Left ventricle myocardium inferior (tissue), 1 donor: ENCODE data around the gene TSNAXIP1. TPM values are rescaled to one million over a fixed set of nuclear protein-coding genes. Genes with fewer than 3 reads are reported as not detected.

Experiments used
- DNase-seq: peaks from one replicate; pipeline ENCODE4 v3.0.0-alpha.2; 2020
- H3K27ac ChIP-seq: fragments of 200-600 bp; replicated peaks from 2 replicates; pipeline ENCODE4 v1.8.0; 2021
- H3K27me3 ChIP-seq: fragments of 200-600 bp; 2 replicates; pipeline ENCODE4 v1.8.0; 2021; ENCODE audit warnings: low read depth
- H3K36me3 ChIP-seq: fragments of 200-600 bp; 2 replicates; pipeline ENCODE4 v1.8.0; 2021
- H3K4me1 ChIP-seq: fragments of 200-600 bp; 2 replicates; pipeline ENCODE4 v1.8.0; 2021
- H3K4me3 ChIP-seq: fragments of 200-600 bp; 2 replicates; pipeline ENCODE4 v1.8.0; 2021; ENCODE audit warnings: mild to moderate bottlenecking, moderate library complexity
- H3K9me3 ChIP-seq: fragments of 200-600 bp; replicated peaks from 2 replicates; pipeline ENCODE4 v1.8.0; 2021
- intact Hi-C: fragments of 100-400 bp; cut with micrococcal nuclease; formaldehyde crosslinking; loops from one replicate; pipeline ENCODE4 v1.11.0; 2022
- total RNA-seq: library from RNA; stranded (reverse); fragmentation: NEBNext Ultra II Directional; extraction: Animal tissue kit (Norgen Biotek cat#: 25700); gene quantifications from one replicate; pipeline ENCODE4 v1.2.1, GENCODE V29; 2021
- TF ChIP-seq, protein P1 (sequence below): fragments of 200-600 bp; IDR thresholded peaks from 2 replicates; pipeline ENCODE4 v1.8.0; 2021; ENCODE audit warnings: antibody characterized with exemption, mild to moderate bottlenecking, borderline replicate concordance
- donor health status: DM: no; HTN: yes; CAD: no; lungs with severe emphysema.

The TSNAXIP1 gene
- total RNA-seq, 1 donor from 2014 or later, result 0.49 TPM

GRCh38 chr16:67801241-67801640, 5.4 kb upstream of the TSNAXIP1 start:
- H3K9me3 ChIP-seq, result no peaks in the 10 kb centered on the region
- TF ChIP-seq, protein P1, sequence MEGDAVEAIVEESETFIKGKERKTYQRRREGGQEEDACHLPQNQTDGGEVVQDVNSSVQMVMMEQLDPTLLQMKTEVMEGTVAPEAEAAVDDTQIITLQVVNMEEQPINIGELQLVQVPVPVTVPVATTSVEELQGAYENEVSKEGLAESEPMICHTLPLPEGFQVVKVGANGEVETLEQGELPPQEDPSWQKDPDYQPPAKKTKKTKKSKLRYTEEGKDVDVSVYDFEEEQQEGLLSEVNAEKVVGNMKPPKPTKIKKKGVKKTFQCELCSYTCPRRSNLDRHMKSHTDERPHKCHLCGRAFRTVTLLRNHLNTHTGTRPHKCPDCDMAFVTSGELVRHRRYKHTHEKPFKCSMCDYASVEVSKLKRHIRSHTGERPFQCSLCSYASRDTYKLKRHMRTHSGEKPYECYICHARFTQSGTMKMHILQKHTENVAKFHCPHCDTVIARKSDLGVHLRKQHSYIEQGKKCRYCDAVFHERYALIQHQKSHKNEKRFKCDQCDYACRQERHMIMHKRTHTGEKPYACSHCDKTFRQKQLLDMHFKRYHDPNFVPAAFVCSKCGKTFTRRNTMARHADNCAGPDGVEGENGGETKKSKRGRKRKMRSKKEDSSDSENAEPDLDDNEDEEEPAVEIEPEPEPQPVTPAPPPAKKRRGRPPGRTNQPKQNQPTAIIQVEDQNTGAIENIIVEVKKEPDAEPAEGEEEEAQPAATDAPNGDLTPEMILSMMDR, result no peak
- H3K27me3 ChIP-seq, result no peaks in the 10 kb centered on the region
- DNase-seq, result no peak
- no peak overlapping the region for H3K4me3 ChIP-seq
- peaks cover 45% of the 10 kb centered on the region for H3K36me3 ChIP-seq
- H3K4me1 ChIP-seq, result peaks cover 44% of the 10 kb centered on the region
- intact Hi-C loops, result loop anchor here (10.0 kb wide), 1 partner anchor 126 kb away; no protein-coding TSS in a partner anchor
- H3K27ac ChIP-seq, result no peak overlapping the region

DNA sequence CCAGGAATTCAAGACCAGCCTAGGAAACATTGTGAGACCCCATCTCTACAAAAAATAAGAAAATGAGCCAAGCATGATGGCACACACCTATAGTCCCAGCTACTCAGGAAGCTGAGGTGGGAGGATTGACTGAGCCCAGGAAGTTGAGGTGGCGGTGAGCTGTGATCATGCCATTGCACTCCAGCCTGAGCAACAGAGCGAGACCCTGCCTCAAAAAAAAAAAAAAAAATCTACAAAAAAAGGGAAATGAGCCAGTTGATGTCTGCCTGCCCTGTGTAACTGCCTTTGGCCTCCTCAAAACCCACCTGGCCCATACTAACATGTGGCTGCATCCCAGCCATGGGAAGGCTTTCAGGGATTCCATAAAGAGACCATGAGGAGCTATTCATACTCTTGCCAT, 4.8 kb upstream of the TSNAXIP1 start:
- peaks cover 45% of the 10 kb centered on the region for H3K36me3 ChIP-seq
- intact Hi-C loops, result loop anchor here (10.0 kb wide), 1 partner anchor 127 kb away; no protein-coding TSS in a partner anchor
- H3K27me3 ChIP-seq, result no peaks in the 10 kb centered on the region
- H3K27ac ChIP-seq, result no peak overlapping the region
- H3K4me1 ChIP-seq, result peaks cover 47% of the 10 kb centered on the region
- TF ChIP-seq, protein P1, result no peak
- no peaks in the 10 kb centered on the region for H3K9me3 ChIP-seq
- no peak for DNase-seq
- H3K4me3 ChIP-seq, result no peak overlapping the region

- TF ChIP-seq, protein P1, result no peak
- Histone ChIP-seq H3K27ac (no peak overlapping the region), H3K36me3 (peaks cover 38% of the 10 kb centered on the region), H3K27me3 (no peaks in the 10 kb centered on the region), H3K4me3 (no peak overlapping the region), H3K4me1 (peaks cover 54% of the 10 kb centered on the region), H3K9me3 (no peaks in the 10 kb centered on the region)
- DNase-seq, result no peak
- intact Hi-C loops, result loop anchor here (10.0 kb wide), 1 partner anchor 129 kb away; no protein-coding TSS in a partner anchor
These were observed 2.8 kb upstream of the TSNAXIP1 start for GRCh38 chr16:67803894-67804293.

- peaks cover 33% of the 10 kb centered on the region for H3K36me3 ChIP-seq
- no peaks in the 10 kb centered on the region for H3K9me3 ChIP-seq
- DNase-seq, result no peak
- H3K27me3 ChIP-seq, result no peaks in the 10 kb centered on the region
- H3K4me1 ChIP-seq, result peaks cover 47% of the 10 kb centered on the region
- intact Hi-C loops, result loop anchor here (5.0 to 10.0 kb wide), 2 partner anchors 83 to 130 kb away; no protein-coding TSS in a partner anchor
- H3K4me3 ChIP-seq, result peak overlapping the region; percentile 93
- H3K27ac ChIP-seq, result no peak overlapping the region
- TF ChIP-seq, protein P1, result no peak
These were observed 1.7 kb upstream of the TSNAXIP1 start for GRCh38 chr16:67804853-67805542.

DNA sequence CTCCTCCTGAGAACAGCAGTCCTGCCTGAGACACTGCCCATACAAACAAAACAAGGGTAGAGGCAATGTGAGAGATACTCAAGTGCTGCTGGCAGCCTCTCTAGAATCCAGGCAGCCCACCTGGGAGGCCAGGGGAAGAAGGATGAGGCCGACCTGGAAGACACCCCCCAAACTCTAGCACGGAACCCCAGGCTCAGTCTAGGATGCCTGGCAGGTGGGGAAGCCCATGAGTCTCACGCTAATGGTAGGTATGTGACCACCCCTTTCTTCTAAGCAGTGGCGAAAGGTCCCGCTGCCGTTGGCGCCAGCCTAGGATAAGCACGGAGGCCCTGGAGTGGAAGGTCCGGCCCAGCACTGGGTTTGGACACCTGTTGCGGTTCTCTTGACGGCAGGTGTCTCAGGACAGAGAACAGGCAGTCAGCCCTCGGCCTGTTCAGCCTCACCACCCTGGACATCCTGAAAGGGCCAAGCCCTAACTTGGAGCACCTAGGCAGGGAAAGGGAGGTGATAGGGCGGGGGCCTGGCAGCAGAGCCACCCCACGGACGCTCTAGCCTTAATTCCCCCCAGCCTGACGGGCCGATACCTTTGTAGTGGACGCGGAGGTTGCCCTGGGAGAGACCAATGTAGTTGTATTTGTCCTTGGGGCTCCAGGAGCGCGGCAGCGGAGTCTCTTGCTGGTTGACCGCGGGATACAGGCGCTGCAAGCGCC, 816 bp upstream of the TSNAXIP1 start:
- no peaks in the 10 kb centered on the region for H3K9me3 ChIP-seq
- TF ChIP-seq, protein P1, result no peak
- no peaks in the 10 kb centered on the region for H3K27me3 ChIP-seq
- peaks cover 38% of the 10 kb centered on the region for H3K4me1 ChIP-seq
- intact Hi-C loops, result loop anchor here (5.0 to 10.0 kb wide), 2 partner anchors 84 to 131 kb away; no protein-coding TSS in a partner anchor
- peak overlapping the region; percentile 93 for H3K4me3 ChIP-seq
- no peak for DNase-seq
- peak overlapping the region; percentile 90 for H3K27ac ChIP-seq
- peaks cover 29% of the 10 kb centered on the region for H3K36me3 ChIP-seq
